Kidney tubule cell (primary cell): Measurements from ENCODE around the gene KSR1.
"Not testable (repeated sequence)": the region's sequence is repeated elsewhere in the genome, so short reads cannot be mapped to it uniquely, and the experiment has no call there.

ENCODE experiments used
- DNase-seq: peaks from one replicate; pipeline ENCODE4 v3.0.0-alpha.2; 2018; ENCODE audit warnings: low spot score

Gene KSR1

GRCh38 chr17:27427166-27427862, 28.9 kb upstream of the KSR1 start:
- DNase-seq: not testable (repeated sequence)

GRCh38 chr17:27428781-27429505, 27.3 kb upstream of the KSR1 start:
- DNase-seq: no peak

GRCh38 chr17:27429666-27430382, 26.4 kb upstream of the KSR1 start:
- no peak for DNase-seq

- no peak for DNase-seq
Observed at GRCh38 chr17:27430383-27430840, 25.8 kb upstream of the KSR1 start.

- peak; percentile 63 for DNase-seq
Observed at GRCh38 chr17:27430882-27431491, 25.3 kb upstream of the KSR1 start.

GRCh38 chr17:27433521-27433920, 22.7 kb upstream of the KSR1 start:
- no peak for DNase-seq

- not testable (repeated sequence) for DNase-seq
Observed at GRCh38 chr17:27435431-27436070, 20.7 kb upstream of the KSR1 start.

- DNase-seq: no peak
Observed at GRCh38 chr17:27438348-27438998, 17.8 kb upstream of the KSR1 start.

- DNase-seq: no peak
Observed at GRCh38 chr17:27439342-27439741, 16.9 kb upstream of the KSR1 start.

GRCh38 chr17:27442702-27443101, 13.5 kb upstream of the KSR1 start:
- DNase-seq: peak; percentile 65

GRCh38 chr17:27443491-27443890, 12.8 kb upstream of the KSR1 start:
- no peak for DNase-seq

GRCh38 chr17:27445971-27446370, 10.3 kb upstream of the KSR1 start:
- DNase-seq: no peak

- DNase-seq: peak; percentile 25
Observed at GRCh38 chr17:27446569-27447301, 9.5 kb upstream of the KSR1 start.

- not testable (repeated sequence) for DNase-seq
Observed at GRCh38 chr17:27448534-27448933, 7.7 kb upstream of the KSR1 start.

GRCh38 chr17:27449541-27449940, 6.7 kb upstream of the KSR1 start:
- DNase-seq: no peak

GRCh38 chr17:27449988-27450387, 6.3 kb upstream of the KSR1 start:
- DNase-seq: no peak

GRCh38 chr17:27450416-27450815, 5.8 kb upstream of the KSR1 start:
- DNase-seq: no peak

GRCh38 chr17:27451906-27452305, 4.3 kb upstream of the KSR1 start:
- DNase-seq: no peak

- no peak for DNase-seq
Observed at GRCh38 chr17:27452828-27453227, 3.4 kb upstream of the KSR1 start.

- peak; percentile 55 for DNase-seq
Observed at GRCh38 chr17:27453471-27453870, 2.8 kb upstream of the KSR1 start.

- DNase-seq: no peak
Observed at GRCh38 chr17:27454089-27454488, 2.2 kb upstream of the KSR1 start.
